Thoracic aorta (tissue), 2 donors: Measurements from ENCODE around the gene FLT4. TPM values are rescaled to one million over a fixed set of nuclear protein-coding genes. Genes with fewer than 3 reads are reported as not detected.
A peak's percentile ranks its signal among the peaks of the same experiment; 100 is the strongest.

Experiments used
- ATAC-seq: fragments of 150-250 bp; one replicate; pipeline ENCODE4 v1.8.0; 2017; ENCODE audit warnings: low read depth; ENCODE audit not compliant: insufficient number of reproducible peaks, low FRiP score
- DNase-seq: peaks from one replicate; pipeline ENCODE4 v3.0.0-alpha.2; 2020; ENCODE audit warnings: low spot score
- H3K27ac ChIP-seq, 2 donors: fragments of 200-600 bp; sonication (generic); 1 replicate in 1 of 2; 2 replicates in 1 of 2; pipeline ENCODE4 v1.5.1; 2016; ENCODE audit warnings: mild to moderate bottlenecking in 2 of 2, moderate library complexity in 2 of 2
- H3K27me3 ChIP-seq: fragments of 200-600 bp; sonication (generic); replicated peaks from 2 replicates; pipeline ENCODE4 v1.6.0; 2016; ENCODE audit warnings: mild to moderate bottlenecking; ENCODE audit not compliant: insufficient read depth
- H3K36me3 ChIP-seq: fragments of 200-600 bp; sonication (generic); one replicate; pipeline ENCODE4 v1.5.1; 2016
- H3K4me1 ChIP-seq, 2 donors: fragments of 200-600 bp; sonication (generic); 1 replicate in 1 of 2; 2 replicates in 1 of 2; pipeline versions ENCODE4 v1.5.1 to v1.6.0; 2016; ENCODE audit warnings: low read depth in 2 of 2, mild to moderate bottlenecking in 1 of 2; ENCODE audit not compliant: control insufficient read depth in 1 of 2
- H3K4me3 ChIP-seq: fragments of 200-600 bp; sonication (generic); 2 replicates; pipeline ENCODE4 v1.5.1; 2016; ENCODE audit warnings: mild to moderate bottlenecking
- H3K9me3 ChIP-seq: fragments of 200-600 bp; sonication (generic); 2 replicates; pipeline ENCODE4 v1.5.1; 2016
- total RNA-seq, 2 donors: library from RNA; depleted of rRNA; stranded (reverse); fragments of >200 nt; gene quantifications; one replicate each; pipeline versions ENCODE4 v1.1.0 to v1.2.3, GENCODE V29; 2016
- TF ChIP-seq, protein P1 (sequence below): fragments of 200-600 bp; sonication (generic); IDR thresholded peaks from one replicate; pipeline ENCODE4 v1.5.1; 2019; ENCODE audit warnings: antibody characterized with exemption

Gene FLT4
- total RNA-seq, 2 donors from 2014 or later, result 4.8 to 10.8 TPM

DNA sequence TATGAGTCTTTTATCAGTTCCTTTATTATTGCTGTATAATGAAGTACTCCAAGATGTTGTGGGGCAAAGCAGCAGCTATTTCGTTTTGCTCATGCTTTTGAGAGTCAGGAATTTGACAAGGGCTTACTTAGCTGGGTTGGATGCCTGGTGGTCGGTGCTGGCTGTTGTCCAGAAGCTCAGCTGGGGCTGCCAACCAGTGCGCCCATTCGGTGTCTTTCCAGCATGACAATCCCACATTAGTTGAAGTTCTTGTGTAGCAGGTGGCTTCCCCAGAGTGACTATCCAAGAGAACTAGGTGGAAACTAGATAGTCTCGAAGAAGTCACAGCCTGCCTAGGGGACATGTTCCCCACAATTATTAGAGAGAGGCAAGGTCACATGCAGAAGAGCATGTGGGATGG lies 3.4 kb upstream of the FLT4 start:
- H3K27me3 ChIP-seq, result no peaks in the 10 kb centered on the region
- H3K4me3 ChIP-seq, result no peak overlapping the region
- H3K36me3 ChIP-seq, result no peaks in the 10 kb centered on the region
- peaks cover 0 to 8% of the 10 kb centered on the region in 2 donors for H3K4me1 ChIP-seq
- H3K9me3 ChIP-seq, result no peaks in the 10 kb centered on the region
- no peak overlapping the region for H3K27ac ChIP-seq
- DNase-seq (no peak), ATAC-seq (no peak)
- TF ChIP-seq, protein P1, sequence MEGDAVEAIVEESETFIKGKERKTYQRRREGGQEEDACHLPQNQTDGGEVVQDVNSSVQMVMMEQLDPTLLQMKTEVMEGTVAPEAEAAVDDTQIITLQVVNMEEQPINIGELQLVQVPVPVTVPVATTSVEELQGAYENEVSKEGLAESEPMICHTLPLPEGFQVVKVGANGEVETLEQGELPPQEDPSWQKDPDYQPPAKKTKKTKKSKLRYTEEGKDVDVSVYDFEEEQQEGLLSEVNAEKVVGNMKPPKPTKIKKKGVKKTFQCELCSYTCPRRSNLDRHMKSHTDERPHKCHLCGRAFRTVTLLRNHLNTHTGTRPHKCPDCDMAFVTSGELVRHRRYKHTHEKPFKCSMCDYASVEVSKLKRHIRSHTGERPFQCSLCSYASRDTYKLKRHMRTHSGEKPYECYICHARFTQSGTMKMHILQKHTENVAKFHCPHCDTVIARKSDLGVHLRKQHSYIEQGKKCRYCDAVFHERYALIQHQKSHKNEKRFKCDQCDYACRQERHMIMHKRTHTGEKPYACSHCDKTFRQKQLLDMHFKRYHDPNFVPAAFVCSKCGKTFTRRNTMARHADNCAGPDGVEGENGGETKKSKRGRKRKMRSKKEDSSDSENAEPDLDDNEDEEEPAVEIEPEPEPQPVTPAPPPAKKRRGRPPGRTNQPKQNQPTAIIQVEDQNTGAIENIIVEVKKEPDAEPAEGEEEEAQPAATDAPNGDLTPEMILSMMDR, result no peak

DNA sequence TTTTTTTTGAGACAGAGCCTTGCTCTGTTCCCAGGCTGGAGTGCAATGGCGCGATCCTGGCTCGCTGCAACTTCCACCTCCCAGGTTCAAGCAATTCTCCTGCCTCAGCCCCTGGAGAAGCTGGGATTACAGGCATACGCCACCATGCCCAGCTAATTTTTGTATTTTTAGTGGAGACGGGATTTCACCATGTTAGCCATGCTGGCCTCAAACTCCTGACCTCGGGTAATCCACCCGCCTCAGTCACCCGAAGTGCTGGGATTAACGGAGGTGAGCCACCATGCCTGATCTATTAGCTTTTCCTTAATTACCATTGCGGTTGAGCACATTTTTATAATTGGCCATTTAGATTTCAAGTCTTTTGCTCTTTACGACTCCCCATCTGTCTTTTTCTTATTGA lies 2.9 kb upstream of the FLT4 start:
- no peaks in the 10 kb centered on the region for H3K27me3 ChIP-seq
- H3K36me3 ChIP-seq, result no peaks in the 10 kb centered on the region
- no peak for DNase-seq
- H3K4me3 ChIP-seq, result no peak overlapping the region
- no peak for ATAC-seq
- TF ChIP-seq, protein P1, result no peak
- no peaks in the 10 kb centered on the region for H3K9me3 ChIP-seq
- peaks cover 0 to 8% of the 10 kb centered on the region in 2 donors for H3K4me1 ChIP-seq
- no peak overlapping the region for H3K27ac ChIP-seq

DNA sequence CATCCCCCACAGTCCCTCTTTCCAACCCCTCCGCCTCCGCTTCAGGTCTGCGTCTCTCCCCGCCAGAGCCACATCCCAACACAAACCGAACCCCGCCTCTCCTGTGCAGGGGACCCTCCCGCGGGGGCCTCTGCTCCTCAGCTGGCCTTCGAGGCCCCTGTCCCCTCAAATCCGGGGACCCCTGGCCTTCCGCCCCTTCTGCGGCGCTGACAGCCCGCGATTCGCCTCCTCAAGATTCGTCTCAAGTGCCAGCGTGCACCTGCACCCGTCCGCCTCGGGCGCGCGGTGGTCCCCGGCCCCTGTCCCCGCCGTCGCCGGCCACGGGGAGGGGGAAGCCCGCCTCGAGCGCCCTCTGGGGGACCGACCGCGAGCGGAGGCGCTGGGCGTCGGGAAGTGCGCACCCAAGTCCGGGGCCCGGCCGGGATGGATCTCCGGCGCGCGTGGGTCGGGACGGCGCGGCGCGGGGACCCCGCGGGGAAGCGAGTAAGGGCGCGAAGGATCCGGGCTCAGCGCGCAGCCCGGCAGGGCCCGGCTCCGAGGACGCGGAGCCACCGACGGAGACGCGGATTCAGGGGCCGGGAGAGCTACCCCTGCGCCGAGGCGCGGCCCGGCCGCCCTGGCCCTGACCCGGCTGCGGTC lies 623 bp downstream of the FLT4 start:
- H3K9me3 ChIP-seq, result no peaks in the 10 kb centered on the region
- H3K4me1 ChIP-seq, result peaks cover 0 to 8% of the 10 kb centered on the region in 2 donors
- H3K27me3 ChIP-seq, result no peaks in the 10 kb centered on the region
- no peaks in the 10 kb centered on the region for H3K36me3 ChIP-seq
- H3K4me3 ChIP-seq, result peak overlapping the region; percentile 64
- DNase-seq, result no peak
- H3K27ac ChIP-seq, result no peak overlapping the region
- TF ChIP-seq, protein P1, result no peak
- ATAC-seq, result no peak

DNA sequence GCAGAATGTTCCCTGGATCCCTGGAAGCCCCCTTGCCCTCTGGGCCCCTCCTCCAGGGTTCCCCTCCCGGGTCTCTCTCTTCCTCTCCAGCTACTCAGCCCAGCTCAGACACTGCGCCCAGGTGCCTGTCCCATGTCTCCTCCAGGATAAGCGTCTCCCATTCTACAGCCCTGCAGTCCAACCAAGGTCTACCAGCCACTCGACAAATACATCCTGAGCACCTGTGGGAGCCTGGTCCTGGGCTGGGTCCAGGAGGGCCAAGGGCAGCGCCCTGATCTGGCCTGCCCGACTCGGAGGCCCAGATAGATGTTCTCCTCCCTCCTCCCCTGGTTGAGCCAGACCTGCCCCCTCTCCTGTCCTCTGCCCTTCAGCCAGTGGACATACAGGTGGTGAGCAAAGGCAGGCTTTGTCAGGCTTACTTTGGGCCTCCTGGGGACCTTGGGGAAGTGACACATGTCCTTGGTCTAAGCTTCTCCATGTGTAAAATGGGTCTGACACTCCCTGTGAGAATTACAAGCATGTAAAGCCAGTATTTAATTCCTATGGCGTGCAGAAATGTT lies 1.4 kb downstream of the FLT4 start:
- DNase-seq, result no peak
- no peak overlapping the region for H3K4me3 ChIP-seq
- no peak overlapping the region for H3K27ac ChIP-seq
- H3K36me3 ChIP-seq, result no peaks in the 10 kb centered on the region
- ATAC-seq, result no peak
- H3K27me3 ChIP-seq, result no peaks in the 10 kb centered on the region
- TF ChIP-seq, protein P1, result no peak
- H3K9me3 ChIP-seq, result no peaks in the 10 kb centered on the region
- H3K4me1 ChIP-seq, result peaks cover 0 to 8% of the 10 kb centered on the region in 2 donors

DNA sequence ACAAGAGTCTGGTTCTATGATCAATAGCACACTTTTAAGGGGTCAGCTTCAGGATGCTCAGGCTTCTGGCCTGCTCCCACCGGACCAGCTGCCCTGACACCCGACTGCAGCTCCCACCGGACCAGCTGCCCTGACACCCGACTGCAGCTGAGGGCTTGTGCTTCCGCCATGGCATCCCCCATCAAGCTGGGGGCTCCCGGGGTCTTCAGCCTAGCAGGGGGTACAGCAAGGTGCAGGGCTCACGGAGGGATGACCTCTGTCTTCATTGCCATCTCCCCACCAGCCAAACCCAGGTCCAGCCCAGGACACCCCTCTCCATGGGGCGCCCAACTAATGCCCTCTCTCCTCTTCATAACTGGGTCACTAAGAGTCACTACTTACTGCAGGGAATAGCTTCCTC lies 1.9 kb downstream of the FLT4 start:
- Histone ChIP-seq H3K4me3 (no peak overlapping the region), H3K27me3 (no peaks in the 10 kb centered on the region), H3K27ac (no peak overlapping the region), H3K4me1 (peaks cover 0 to 8% of the 10 kb centered on the region in 2 donors), H3K9me3 (no peaks in the 10 kb centered on the region), H3K36me3 (no peaks in the 10 kb centered on the region)
- no peak for ATAC-seq
- TF ChIP-seq, protein P1, result no peak
- no peak for DNase-seq
